Neural cell (in vitro differentiated cells): Measurements from ENCODE around the gene MBD3L2B. TPM values are rescaled to one million over a fixed set of nuclear protein-coding genes. Genes with fewer than 3 reads are reported as not detected.

Source experiments
- H2AFZ ChIP-seq: fragments of 200-600, 300-800 bp; sonication (generic), shearing (Covaris generic); 2 replicates; pipeline ENCODE4 v1.6.0; 2014; ENCODE audit warnings: low read depth, mild to moderate bottlenecking, antibody characterized with exemption, low read length, moderate library complexity
- H3F3A ChIP-seq: fragments of 200-600 bp; shearing (Covaris generic); 2 replicates; pipeline ENCODE4 v1.6.1; 2016; ENCODE audit warnings: mild to moderate bottlenecking, moderate library complexity, mixed read lengths, antibody characterized with exemption, low read length; ENCODE audit not compliant: insufficient read depth, poor library complexity, severe bottlenecking
- H3K27ac ChIP-seq: fragments of 200-600, 300-800 bp; sonication (generic), shearing (Covaris generic); 2 replicates; pipeline ENCODE4 v1.5.1; 2014; ENCODE audit warnings: mild to moderate bottlenecking, low read length, moderate library complexity
- H3K27me3 ChIP-seq: fragments of 300-800, 200-600 bp; sonication (generic), shearing (Covaris generic); 2 replicates; pipeline ENCODE4 v1.6.0; 2014; ENCODE audit warnings: mild to moderate bottlenecking, low read depth, low read length, moderate library complexity; ENCODE audit not compliant: insufficient read depth
- H3K36me3 ChIP-seq: fragments of 300-800, 200-600 bp; sonication (generic), shearing (Covaris generic); 2 replicates; pipeline ENCODE4 v1.5.1; 2014; ENCODE audit warnings: mild to moderate bottlenecking, antibody characterized with exemption, low read length, moderate library complexity; ENCODE audit not compliant: insufficient read depth
- H3K4me2 ChIP-seq: fragments of 300-800, 200-600 bp; sonication (generic), shearing (Covaris generic); 2 replicates; pipeline ENCODE4 v1.6.0; 2014; ENCODE audit warnings: mild to moderate bottlenecking, low read length
- H3K4me3 ChIP-seq: fragments of 300-800, 200-600 bp; sonication (generic), shearing (Covaris generic); 2 replicates; pipeline ENCODE4 v1.5.1; 2014; ENCODE audit warnings: mild to moderate bottlenecking, low read length, moderate library complexity
- H3K79me2 ChIP-seq: fragments of 200-600 bp; shearing (Covaris generic); replicated peaks from 2 replicates; pipeline ENCODE4 v1.6.0; 2014; ENCODE audit warnings: mild to moderate bottlenecking, low read length, moderate library complexity; ENCODE audit not compliant: insufficient read depth
- H3K9ac ChIP-seq: fragments of 300-800, 200-600 bp; sonication (generic), shearing (Covaris generic); 2 replicates; pipeline ENCODE4 v1.6.1; 2016; ENCODE audit warnings: mild to moderate bottlenecking, low read length, mixed read lengths
- H3K9me2 ChIP-seq: fragments of 200-600 bp; shearing (Covaris generic); 2 replicates; pipeline ENCODE4 v1.6.1; 2016; ENCODE audit warnings: mild to moderate bottlenecking, low read length, mixed read lengths; ENCODE audit not compliant: insufficient read depth
- H3K9me3 ChIP-seq: fragments of 200-600, 300-800 bp; sonication (generic), shearing (Covaris generic); 2 replicates; pipeline ENCODE4 v1.6.1; 2016; ENCODE audit warnings: mild to moderate bottlenecking, mixed run types, low read length, moderate library complexity, mixed read lengths
- H4K20me1 ChIP-seq: fragments of 200-600 bp; shearing (Covaris generic); 2 replicates; pipeline ENCODE4 v1.6.1; 2016; ENCODE audit warnings: mild to moderate bottlenecking, mixed run types; ENCODE audit not compliant: insufficient read depth
- CTCF ChIP-seq: fragments of 450-650 bp; IDR thresholded peaks from 2 replicates; pipeline ENCODE4 v1.5.1; 2014; ENCODE audit warnings: antibody characterized with exemption, mild to moderate bottlenecking, moderate library complexity; ENCODE audit not compliant: poor library complexity, severe bottlenecking
- EP300 ChIP-seq: fragments of 450-650 bp; conservative IDR thresholded peaks from 2 replicates; pipeline ENCODE4 v1.6.1; 2014; ENCODE audit warnings: antibody characterized with exemption, mild to moderate bottlenecking, moderate library complexity; ENCODE audit not compliant: poor library complexity, severe bottlenecking
- EZH2 ChIP-seq: fragments of 200-600, 300-800 bp; shearing (Covaris generic), sonication (generic); IDR thresholded peaks from 2 replicates; pipeline ENCODE4 v1.6.1; 2014; ENCODE audit warnings: antibody characterized with exemption, low read length, borderline replicate concordance, mild to moderate bottlenecking; ENCODE audit not compliant: insufficient read depth, poor library complexity, severe bottlenecking
- MXI1 ChIP-seq: fragments of 450-650 bp; conservative IDR thresholded peaks from 2 replicates; pipeline ENCODE4 v1.6.1; 2014; ENCODE audit warnings: antibody characterized with exemption, mild to moderate bottlenecking; ENCODE audit not compliant: poor library complexity, severe bottlenecking
- POLR2AphosphoS5 ChIP-seq: IDR thresholded peaks from 2 replicates; pipeline ENCODE4 v1.6.1; 2012
- RAD21 ChIP-seq: fragments of 450-650 bp; conservative IDR thresholded peaks from 2 replicates; pipeline ENCODE4 v1.6.1; 2014; ENCODE audit warnings: antibody characterized with exemption, mild to moderate bottlenecking, moderate library complexity
- REST ChIP-seq: IDR thresholded peaks from 2 replicates; pipeline ENCODE4 v1.6.1; 2012; ENCODE audit warnings: borderline replicate concordance
- SMC3 ChIP-seq: fragments of 450-650 bp; conservative IDR thresholded peaks from 2 replicates; pipeline ENCODE4 v1.6.1; 2014; ENCODE audit warnings: antibody characterized with exemption, mild to moderate bottlenecking, moderate library complexity; ENCODE audit not compliant: poor library complexity
- TAF1 ChIP-seq: IDR thresholded peaks from 2 replicates; pipeline ENCODE4 v1.6.1; 2012; ENCODE audit warnings: low read depth
- polyA plus RNA-seq: library from polyadenylated mRNA; depleted of rRNA; stranded (reverse); fragments of >200 nt; gene quantifications from 2 replicates; pipeline ENCODE4 v1.2.3, GENCODE V29; 2014

Gene MBD3L2B
- polyA plus RNA-seq, 1 donor from 2014 or later, result not detected

GRCh38 chr19:6995054-6995453 lies 26.2 kb downstream of the MBD3L2B start:
- Histone ChIP-seq H3K27ac (no peak overlapping the region), H3K4me2 (no peak overlapping the region), H3K4me3 (no peak overlapping the region), H3K36me3 (no peaks in the 10 kb centered on the region), H2AFZ (no peak overlapping the region), H3K9me2 (no peaks in the 10 kb centered on the region), H3K79me2 (no peaks in the 10 kb centered on the region), H3K9ac (no peak overlapping the region), H4K20me1 (no peaks in the 10 kb centered on the region), H3K27me3 (no peaks in the 10 kb centered on the region), H3F3A (no peaks in the 10 kb centered on the region), H3K9me3 (no peaks in the 10 kb centered on the region)
- TF ChIP-seq EZH2, result no peak
- TF ChIP-seq TAF1, result no peak
- no peak for TF ChIP-seq RAD21
- TF ChIP-seq REST, result no peak
- TF ChIP-seq POLR2AphosphoS5, result no peak
- TF ChIP-seq SMC3, result no peak
- TF ChIP-seq MXI1, result no peak
- TF ChIP-seq EP300, result no peak
- no peak for TF ChIP-seq CTCF

- H3K9me2 ChIP-seq, result no peaks in the 10 kb centered on the region
- no peaks in the 10 kb centered on the region for H3K79me2 ChIP-seq
- no peak overlapping the region for H2AFZ ChIP-seq
- H3K4me3 ChIP-seq, result no peak overlapping the region
- peaks cover 5% of the 10 kb centered on the region for H3K9me3 ChIP-seq
- no peak overlapping the region for H3K27ac ChIP-seq
- no peaks in the 10 kb centered on the region for H3F3A ChIP-seq
- no peaks in the 10 kb centered on the region for H3K27me3 ChIP-seq
- H3K4me2 ChIP-seq, result no peak overlapping the region
- no peaks in the 10 kb centered on the region for H4K20me1 ChIP-seq
- no peak for TF ChIP-seq REST
- TF ChIP-seq MXI1, result no peak
- no peak for TF ChIP-seq RAD21
- no peak for TF ChIP-seq TAF1
- TF ChIP-seq EZH2, result no peak
- TF ChIP-seq POLR2AphosphoS5, result no peak
- no peak for TF ChIP-seq EP300
- no peak for TF ChIP-seq CTCF
- no peak for TF ChIP-seq SMC3
- H3K9ac ChIP-seq, result no peak overlapping the region
- H3K36me3 ChIP-seq, result no peaks in the 10 kb centered on the region
Observed at GRCh38 chr19:6988257-6988656, 33.0 kb downstream of the MBD3L2B start.
